ENCODE data around the gene EEF1AKMT3.

The EEF1AKMT3 gene

DNA sequence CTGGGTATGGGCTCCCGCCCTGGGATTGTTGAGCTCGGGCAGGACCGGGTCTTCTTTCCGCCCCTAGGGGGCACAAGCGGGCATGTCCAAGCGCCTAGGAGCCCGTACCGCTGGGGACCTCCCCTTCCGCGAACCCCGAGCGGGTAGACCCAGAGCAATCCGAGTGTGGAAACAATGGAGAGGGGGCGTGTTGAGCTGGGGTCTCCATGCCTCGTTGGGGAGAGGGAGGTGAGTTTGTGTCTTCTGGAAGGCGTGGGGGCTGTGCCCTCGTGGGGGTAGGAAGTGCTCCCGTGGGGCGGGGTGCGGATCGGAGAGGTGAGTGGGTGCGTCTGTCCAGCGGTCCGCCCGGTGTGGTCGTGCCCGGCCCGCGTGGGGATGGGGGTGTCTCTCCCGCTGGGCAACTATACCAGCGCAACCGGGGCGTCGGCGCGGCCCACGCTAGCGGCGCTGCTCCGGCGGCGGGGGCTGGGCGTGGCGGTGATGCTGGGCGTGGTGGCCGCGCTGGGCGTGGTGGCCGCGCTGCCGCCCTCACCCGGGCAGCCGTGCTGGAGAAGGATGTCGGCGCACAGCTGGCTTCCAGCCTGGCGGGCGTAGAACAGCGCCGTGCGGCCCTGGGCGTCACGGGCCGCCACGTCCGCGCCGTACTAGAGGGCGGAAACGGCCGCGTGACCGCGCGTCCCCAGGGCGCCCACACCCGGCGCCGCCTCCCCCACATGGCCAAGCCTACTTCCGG lies 46.1 kb upstream of the EEF1AKMT3 start:
- Histone ChIP-seq H3K4me1 (ENCODE audit: insufficient read depth, low read length, severe bottlenecking) (peaks cover 4% of the 10 kb centered on the region), H3K4me3 (ENCODE audit: low read depth, low read length, poor library complexity, severe bottlenecking) (no peak overlapping the region), H3K27ac (ENCODE audit: low read depth, low read length, poor library complexity, severe bottlenecking) (no peak overlapping the region), H2AFZ (ENCODE audit: low read length) (no peak overlapping the region), H3K79me2 (ENCODE audit: insufficient read depth, low read length) (no peaks in the 10 kb centered on the region), H3K36me3 (ENCODE audit: insufficient read depth, low read length) (peaks cover 45% of the 10 kb centered on the region), H3K9me2 (ENCODE audit: low read depth, low read length) (no peaks in the 10 kb centered on the region), H4K20me1 (ENCODE audit: insufficient read depth, low read length) (no peaks in the 10 kb centered on the region), H3K4me2 (ENCODE audit: low read length) (no peak overlapping the region), H3K27me3 (ENCODE audit: insufficient read depth, low read length) (no peaks in the 10 kb centered on the region), H3F3A (ENCODE audit: insufficient read depth, low read length) (peaks cover 3% of the 10 kb centered on the region), H3K9ac (ENCODE audit: low read length) (no peak overlapping the region), H3K9me3 (ENCODE audit: low read length) (no peaks in the 10 kb centered on the region)
- TF ChIP-seq, protein P1, sequence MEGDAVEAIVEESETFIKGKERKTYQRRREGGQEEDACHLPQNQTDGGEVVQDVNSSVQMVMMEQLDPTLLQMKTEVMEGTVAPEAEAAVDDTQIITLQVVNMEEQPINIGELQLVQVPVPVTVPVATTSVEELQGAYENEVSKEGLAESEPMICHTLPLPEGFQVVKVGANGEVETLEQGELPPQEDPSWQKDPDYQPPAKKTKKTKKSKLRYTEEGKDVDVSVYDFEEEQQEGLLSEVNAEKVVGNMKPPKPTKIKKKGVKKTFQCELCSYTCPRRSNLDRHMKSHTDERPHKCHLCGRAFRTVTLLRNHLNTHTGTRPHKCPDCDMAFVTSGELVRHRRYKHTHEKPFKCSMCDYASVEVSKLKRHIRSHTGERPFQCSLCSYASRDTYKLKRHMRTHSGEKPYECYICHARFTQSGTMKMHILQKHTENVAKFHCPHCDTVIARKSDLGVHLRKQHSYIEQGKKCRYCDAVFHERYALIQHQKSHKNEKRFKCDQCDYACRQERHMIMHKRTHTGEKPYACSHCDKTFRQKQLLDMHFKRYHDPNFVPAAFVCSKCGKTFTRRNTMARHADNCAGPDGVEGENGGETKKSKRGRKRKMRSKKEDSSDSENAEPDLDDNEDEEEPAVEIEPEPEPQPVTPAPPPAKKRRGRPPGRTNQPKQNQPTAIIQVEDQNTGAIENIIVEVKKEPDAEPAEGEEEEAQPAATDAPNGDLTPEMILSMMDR (IDR thresholded peaks at IDR 0.05; ENCODE audit: low read length) = peak; percentile 20; the same call in 1 of the 2 replicates
- TF ChIP-seq EZH2 (IDR thresholded peaks at IDR 0.05; ENCODE audit: borderline replicate concordance, low read length) = no peak

DNA sequence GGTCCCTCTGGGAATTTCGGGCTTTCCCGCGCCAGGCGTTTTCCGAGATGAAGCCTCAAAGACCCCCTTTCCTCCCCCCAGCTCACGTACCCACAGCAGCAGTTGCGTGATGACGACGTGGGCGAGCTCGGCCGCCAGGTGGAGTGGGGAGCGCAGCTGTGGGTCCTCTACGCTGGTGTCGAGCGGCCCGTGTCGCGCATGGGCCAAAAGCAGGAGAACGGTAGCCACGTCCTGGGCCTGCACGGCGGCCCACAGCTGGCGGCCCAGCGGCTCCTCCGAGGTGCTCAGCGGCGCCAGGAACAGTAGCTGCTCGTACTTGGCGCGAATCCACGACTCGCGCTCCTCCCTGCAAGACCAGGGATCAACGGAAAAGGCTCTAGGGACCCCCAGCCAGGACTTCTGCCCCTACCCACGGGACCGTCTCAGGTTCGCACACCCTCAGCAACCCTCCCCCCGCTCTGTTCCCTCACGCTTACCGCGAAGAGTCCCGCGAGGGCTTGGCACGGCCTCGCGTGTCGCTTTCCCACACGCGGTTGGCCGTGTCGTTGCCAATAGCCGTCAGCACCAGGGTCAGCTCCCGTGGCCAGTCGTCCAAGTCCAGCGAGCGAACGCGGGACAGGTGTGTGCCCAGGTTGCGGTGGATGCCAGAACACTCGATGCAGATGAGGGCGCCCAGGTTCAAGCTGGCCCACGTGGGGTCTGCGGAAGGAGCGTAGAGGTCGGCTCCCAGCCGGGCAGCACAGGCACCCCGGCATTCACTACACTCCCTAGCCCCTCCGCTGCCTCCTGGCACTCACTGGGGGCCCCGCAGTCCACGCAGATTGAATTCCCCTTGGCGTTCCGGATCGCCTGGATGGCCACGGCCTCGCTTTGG lies 45.3 kb upstream of the EEF1AKMT3 start:
- no peak for TF ChIP-seq EZH2 (IDR thresholded peaks at IDR 0.05; ENCODE audit: borderline replicate concordance, low read length)
- TF ChIP-seq, protein P1 (IDR thresholded peaks at IDR 0.05; ENCODE audit: low read length) = no peak
- no peaks in the 10 kb centered on the region for H3K79me2 ChIP-seq (ENCODE audit: insufficient read depth, low read length)
- no peaks in the 10 kb centered on the region for H3K9me3 ChIP-seq (ENCODE audit: low read length)
- no peaks in the 10 kb centered on the region for H4K20me1 ChIP-seq (ENCODE audit: insufficient read depth, low read length)
- no peaks in the 10 kb centered on the region for H3K9me2 ChIP-seq (ENCODE audit: low read depth, low read length)
- H2AFZ ChIP-seq (ENCODE audit: low read length) = no peak overlapping the region
- no peak overlapping the region for H3K9ac ChIP-seq (ENCODE audit: low read length)
- H3K4me1 ChIP-seq (ENCODE audit: insufficient read depth, low read length, severe bottlenecking) = peaks cover 4% of the 10 kb centered on the region
- no peaks in the 10 kb centered on the region for H3K27me3 ChIP-seq (ENCODE audit: insufficient read depth, low read length)
- peaks cover 3% of the 10 kb centered on the region for H3F3A ChIP-seq (ENCODE audit: insufficient read depth, low read length)
- no peak overlapping the region for H3K27ac ChIP-seq (ENCODE audit: low read depth, low read length, poor library complexity, severe bottlenecking)
- peaks cover 47% of the 10 kb centered on the region for H3K36me3 ChIP-seq (ENCODE audit: insufficient read depth, low read length)
- H3K4me3 ChIP-seq (ENCODE audit: low read depth, low read length, poor library complexity, severe bottlenecking) = no peak overlapping the region
- no peak overlapping the region for H3K4me2 ChIP-seq (ENCODE audit: low read length)

DNA sequence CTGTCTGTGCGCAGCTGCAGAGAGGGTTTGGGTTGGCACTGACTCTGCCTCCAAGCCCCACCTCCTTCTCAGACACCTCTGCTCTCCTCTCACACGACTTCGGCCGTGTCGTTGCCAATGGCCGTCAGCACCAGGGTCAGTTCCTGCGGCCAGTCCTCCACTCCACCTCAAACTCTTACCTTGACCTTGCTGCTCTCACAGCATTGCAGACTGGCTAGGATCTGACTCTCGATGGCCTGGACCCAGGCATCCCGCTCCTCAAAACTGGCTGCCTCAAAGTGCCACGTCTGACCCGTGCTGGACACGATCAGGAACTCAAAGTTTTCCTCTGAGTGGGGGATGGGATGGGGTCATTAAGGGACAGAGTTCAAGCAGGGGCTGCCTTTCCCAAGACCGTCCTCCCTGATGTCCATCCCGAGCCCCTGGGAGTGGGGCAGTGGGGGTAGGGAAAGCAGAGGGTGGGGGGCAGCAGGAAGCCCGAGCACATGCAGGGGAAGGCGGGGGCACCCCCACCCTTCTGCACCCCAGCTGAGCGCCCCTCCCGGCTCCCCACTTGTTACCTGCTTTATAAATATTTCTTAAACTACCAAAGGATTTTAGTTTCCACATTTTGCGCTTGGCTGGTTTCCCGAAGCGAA lies 44.5 kb upstream of the EEF1AKMT3 start:
- no peak overlapping the region for H3K4me3 ChIP-seq (ENCODE audit: low read depth, low read length, poor library complexity, severe bottlenecking)
- H3K9me2 ChIP-seq (ENCODE audit: low read depth, low read length) = no peaks in the 10 kb centered on the region
- H3K4me1 ChIP-seq (ENCODE audit: insufficient read depth, low read length, severe bottlenecking) = peaks cover 4% of the 10 kb centered on the region
- no peaks in the 10 kb centered on the region for H3K79me2 ChIP-seq (ENCODE audit: insufficient read depth, low read length)
- no peak overlapping the region for H3K27ac ChIP-seq (ENCODE audit: low read depth, low read length, poor library complexity, severe bottlenecking)
- H3K36me3 ChIP-seq (ENCODE audit: insufficient read depth, low read length) = peaks cover 49% of the 10 kb centered on the region
- no peak overlapping the region for H3K9ac ChIP-seq (ENCODE audit: low read length)
- no peaks in the 10 kb centered on the region for H4K20me1 ChIP-seq (ENCODE audit: insufficient read depth, low read length)
- no peak overlapping the region for H2AFZ ChIP-seq (ENCODE audit: low read length)
- H3K27me3 ChIP-seq (ENCODE audit: insufficient read depth, low read length) = no peaks in the 10 kb centered on the region
- H3K4me2 ChIP-seq (ENCODE audit: low read length) = no peak overlapping the region
- H3F3A ChIP-seq (ENCODE audit: insufficient read depth, low read length) = peaks cover 3% of the 10 kb centered on the region
- TF ChIP-seq EZH2 (IDR thresholded peaks at IDR 0.05; ENCODE audit: borderline replicate concordance, low read length) = no peak
- TF ChIP-seq, protein P1 (IDR thresholded peaks at IDR 0.05; ENCODE audit: low read length) = no peak
- no peaks in the 10 kb centered on the region for H3K9me3 ChIP-seq (ENCODE audit: low read length)

Data from OCI-LY1 (cell line).